ENCODE data around the gene DEPDC5.

DNA sequence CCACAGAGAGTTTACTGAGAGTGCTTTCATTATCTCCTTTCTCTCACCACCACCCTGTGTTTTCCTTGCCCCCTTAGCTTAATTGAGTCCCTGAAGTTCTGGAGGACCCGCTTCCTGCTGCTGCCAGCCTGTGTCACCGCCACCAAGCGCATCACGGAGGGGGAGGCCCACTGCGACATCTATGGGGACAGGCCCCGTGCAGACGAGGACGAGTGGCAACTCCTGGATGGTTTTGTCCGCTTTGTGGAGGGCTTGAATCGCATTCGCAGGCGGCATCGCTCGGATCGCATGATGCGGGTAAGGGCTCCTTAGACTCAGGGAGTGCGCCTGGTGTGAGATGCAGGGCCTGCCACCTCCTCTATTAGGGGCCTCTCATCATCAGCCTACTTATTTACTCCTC lies 91.1 kb downstream of the DEPDC5 start:
- TF ChIP-seq, protein P1, sequence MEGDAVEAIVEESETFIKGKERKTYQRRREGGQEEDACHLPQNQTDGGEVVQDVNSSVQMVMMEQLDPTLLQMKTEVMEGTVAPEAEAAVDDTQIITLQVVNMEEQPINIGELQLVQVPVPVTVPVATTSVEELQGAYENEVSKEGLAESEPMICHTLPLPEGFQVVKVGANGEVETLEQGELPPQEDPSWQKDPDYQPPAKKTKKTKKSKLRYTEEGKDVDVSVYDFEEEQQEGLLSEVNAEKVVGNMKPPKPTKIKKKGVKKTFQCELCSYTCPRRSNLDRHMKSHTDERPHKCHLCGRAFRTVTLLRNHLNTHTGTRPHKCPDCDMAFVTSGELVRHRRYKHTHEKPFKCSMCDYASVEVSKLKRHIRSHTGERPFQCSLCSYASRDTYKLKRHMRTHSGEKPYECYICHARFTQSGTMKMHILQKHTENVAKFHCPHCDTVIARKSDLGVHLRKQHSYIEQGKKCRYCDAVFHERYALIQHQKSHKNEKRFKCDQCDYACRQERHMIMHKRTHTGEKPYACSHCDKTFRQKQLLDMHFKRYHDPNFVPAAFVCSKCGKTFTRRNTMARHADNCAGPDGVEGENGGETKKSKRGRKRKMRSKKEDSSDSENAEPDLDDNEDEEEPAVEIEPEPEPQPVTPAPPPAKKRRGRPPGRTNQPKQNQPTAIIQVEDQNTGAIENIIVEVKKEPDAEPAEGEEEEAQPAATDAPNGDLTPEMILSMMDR (IDR thresholded peaks at IDR 0.05) = no peak
- TF ChIP-seq POLR2AphosphoS5 (IDR thresholded peaks at IDR 0.05) = no peak
